Heart left ventricle (tissue), 13 donors: ENCODE results near the gene PIGB.
"Not testable (repeated sequence)": the region's sequence is repeated elsewhere in the genome, so short reads cannot be mapped to it uniquely, and the experiment has no call there.

Experiments used
- POLR2A ChIP-seq, 2 donors: fragments of 450-650 bp; IDR thresholded peaks; one replicate each; pipeline ENCODE4 v1.6.1; 2017; ENCODE audit warnings: antibody characterized with exemption in 2 of 2, mild to moderate bottlenecking in 2 of 2, moderate library complexity in 2 of 2
- TF ChIP-seq, protein P1 (sequence below), 12 donors: fragments of 200-600 bp; sonication (generic) in 4 of 12; IDR thresholded peaks; one replicate each; pipeline versions ENCODE4 v1.5.0 to v1.8.0; 2018 to 2022; ENCODE audit warnings: antibody characterized with exemption in 12 of 12, mild to moderate bottlenecking in 5 of 12
- donor health status: ischemic (EF 13 %, LVEDD 7.1; RV severe dilation, severe dysfunction).
- donor health status: DM: no; HTN: yes; CAD: no.
- donor health status: DM: no; HTN: no; CAD: no.
- donor health status: ischemic (EF 25% LVEDD 6.9; RV normal size, moderate dysfunction).
- donor health status: ischemic (EF 25% LVEDD 5.7; RV mildly dilated, moderate dysfunction).
- donor health status: ischemic (EF 35%, LVEDD 5.7; RV mildly dilated, moderate dysfunction).
- donor health status: nonischemic (EF 11% LVEDD 7.7; RV severe dilation, severe dysfunction).
- donor health status: DM: yes; HTN: yes; CAD: no.
- donor health status: PGD.
- donor health status: ischemic (EF 29% LVEDD 5.4; RV normal size, mild dysfunction).
- donor health status: nonischemic (EF 23%, LVEDD 6.1; RV moderate dilation, normal function).

DNA sequence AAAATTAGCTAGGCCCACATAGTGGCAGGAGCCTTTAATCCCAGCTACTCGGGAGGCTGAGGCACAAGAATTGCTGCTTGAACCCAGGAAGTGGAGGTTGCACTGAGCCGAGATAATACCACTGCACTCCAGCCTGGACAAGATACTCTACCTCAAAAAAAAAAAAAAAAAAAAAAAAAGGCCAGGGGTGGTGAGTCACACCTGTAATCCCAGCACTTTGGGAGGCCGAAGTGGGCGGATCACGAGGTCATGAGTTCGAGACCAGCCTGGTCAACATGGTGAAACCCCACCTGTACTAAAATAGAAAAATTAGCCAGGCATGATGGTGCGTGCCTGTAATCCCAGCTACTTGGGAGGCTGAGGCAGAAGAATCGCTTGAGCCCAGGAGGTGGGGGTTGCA is 81.0 kb downstream of the PIGB start:
- TF ChIP-seq, protein P1, sequence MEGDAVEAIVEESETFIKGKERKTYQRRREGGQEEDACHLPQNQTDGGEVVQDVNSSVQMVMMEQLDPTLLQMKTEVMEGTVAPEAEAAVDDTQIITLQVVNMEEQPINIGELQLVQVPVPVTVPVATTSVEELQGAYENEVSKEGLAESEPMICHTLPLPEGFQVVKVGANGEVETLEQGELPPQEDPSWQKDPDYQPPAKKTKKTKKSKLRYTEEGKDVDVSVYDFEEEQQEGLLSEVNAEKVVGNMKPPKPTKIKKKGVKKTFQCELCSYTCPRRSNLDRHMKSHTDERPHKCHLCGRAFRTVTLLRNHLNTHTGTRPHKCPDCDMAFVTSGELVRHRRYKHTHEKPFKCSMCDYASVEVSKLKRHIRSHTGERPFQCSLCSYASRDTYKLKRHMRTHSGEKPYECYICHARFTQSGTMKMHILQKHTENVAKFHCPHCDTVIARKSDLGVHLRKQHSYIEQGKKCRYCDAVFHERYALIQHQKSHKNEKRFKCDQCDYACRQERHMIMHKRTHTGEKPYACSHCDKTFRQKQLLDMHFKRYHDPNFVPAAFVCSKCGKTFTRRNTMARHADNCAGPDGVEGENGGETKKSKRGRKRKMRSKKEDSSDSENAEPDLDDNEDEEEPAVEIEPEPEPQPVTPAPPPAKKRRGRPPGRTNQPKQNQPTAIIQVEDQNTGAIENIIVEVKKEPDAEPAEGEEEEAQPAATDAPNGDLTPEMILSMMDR (IDR thresholded peaks at IDR 0.05) = not testable (repeated sequence)
- TF ChIP-seq POLR2A (IDR thresholded peaks at IDR 0.05) = not testable (repeated sequence)
